Osteoblast (primary cell): ENCODE results near the gene PHKA2. TPM values are rescaled to one million over a fixed set of nuclear protein-coding genes. Genes with fewer than 3 reads are reported as not detected.

Source experiments
- DNase-seq: peaks from one replicate; pipeline ENCODE4 v3.0.0; 2011; ENCODE audit warnings: low spot score, mixed read lengths; ENCODE audit not compliant: insufficient read length; ENCODE audit errors: missing footprints
- H2AFZ ChIP-seq: 2 replicates; pipeline ENCODE4 v1.6.0; 2011; ENCODE audit warnings: mild to moderate bottlenecking, low read length
- H3K27ac ChIP-seq: 2 replicates; pipeline ENCODE4 v1.5.1; 2011; ENCODE audit warnings: mild to moderate bottlenecking, low read depth, low read length, moderate library complexity
- H3K27me3 ChIP-seq: 2 replicates; pipeline ENCODE4 v1.6.0; 2012; ENCODE audit warnings: mild to moderate bottlenecking, control low read depth, inconsistent platforms, low read length, moderate library complexity; ENCODE audit not compliant: insufficient read depth
- H3K36me3 ChIP-seq: 2 replicates; pipeline ENCODE4 v1.5.1; 2011; ENCODE audit warnings: mild to moderate bottlenecking, low read length, control low read depth, moderate library complexity; ENCODE audit not compliant: insufficient read depth
- H3K4me1 ChIP-seq: 2 replicates; pipeline ENCODE4 v1.5.1; 2011; ENCODE audit warnings: mild to moderate bottlenecking, low read length, control low read depth, moderate library complexity; ENCODE audit not compliant: insufficient read depth
- H3K4me2 ChIP-seq: 2 replicates; pipeline ENCODE4 v1.6.0; 2011; ENCODE audit warnings: mild to moderate bottlenecking, low read length; ENCODE audit not compliant: insufficient read depth
- H3K4me3 ChIP-seq: fragments of 200-600 bp; sonication (generic); 3 replicates; pipeline ENCODE4 v1.5.1; 2012; ENCODE audit warnings: mild to moderate bottlenecking, low read length, inconsistent platforms; ENCODE audit not compliant: insufficient read depth
- H3K79me2 ChIP-seq: 2 replicates; pipeline ENCODE4 v1.6.0; 2012; ENCODE audit warnings: mild to moderate bottlenecking, low read length, control low read depth, inconsistent platforms; ENCODE audit not compliant: insufficient read depth
- H3K9me3 ChIP-seq: 2 replicates; pipeline ENCODE4 v1.5.1; 2011; ENCODE audit warnings: low read depth, low read length, control low read depth
- H4K20me1 ChIP-seq: 2 replicates; pipeline ENCODE4 v1.6.0; 2012; ENCODE audit warnings: mild to moderate bottlenecking, low read length, control low read depth; ENCODE audit not compliant: insufficient read depth
- total RNA-seq: library from RNA; depleted of rRNA; stranded (reverse); fragments of >200 nt; gene quantifications from 2 replicates; pipeline ENCODE4 v1.2.3, GENCODE V29; 2012
- TF ChIP-seq, protein P1 (sequence below): IDR thresholded peaks from 2 replicates; pipeline ENCODE4 v1.5.1; 2011; ENCODE audit warnings: mild to moderate bottlenecking, low read depth, low read length, moderate library complexity; ENCODE audit errors: extremely low read depth

The PHKA2 gene
- total RNA-seq, 1 donor: 13.8 TPM

DNA sequence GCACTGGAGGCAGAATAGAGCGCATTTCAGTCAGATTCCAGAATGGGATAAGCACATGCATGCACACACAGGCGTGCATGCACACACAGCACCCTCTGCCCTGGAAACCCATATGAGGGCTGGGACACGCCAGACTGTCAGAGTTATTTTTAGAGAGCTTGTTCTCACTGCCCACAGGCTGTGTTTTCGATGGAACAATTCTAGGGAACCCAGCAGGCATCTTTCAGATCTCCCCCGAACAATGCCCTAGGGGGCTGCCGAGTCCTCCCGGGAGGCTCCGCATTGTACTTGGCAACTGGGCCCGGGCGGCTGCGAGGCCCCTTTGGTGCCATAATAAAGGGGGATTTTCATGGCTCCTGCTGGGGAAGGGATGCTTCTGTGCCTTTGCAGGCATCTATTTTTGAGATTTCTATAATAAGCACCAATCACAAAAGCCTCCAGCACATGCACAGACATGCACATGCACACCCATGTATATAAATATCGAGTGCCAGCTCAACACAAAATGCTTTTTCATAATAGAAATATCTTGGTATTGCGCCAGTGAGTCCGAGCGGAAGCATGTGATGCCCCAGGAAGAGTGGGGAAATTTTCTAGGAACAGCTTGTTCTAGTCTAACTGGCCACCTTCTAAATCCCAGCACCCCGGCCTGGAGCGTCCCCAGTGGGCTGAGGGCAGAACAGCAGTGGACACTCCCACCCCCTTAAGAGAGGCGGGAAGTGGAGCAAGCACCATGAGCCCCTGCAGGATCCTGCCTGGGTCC lies 88.5 kb downstream of the PHKA2 start:
- H3K4me2 ChIP-seq: peak overlapping the region; percentile 13
- peak; percentile 91 for DNase-seq

DNA sequence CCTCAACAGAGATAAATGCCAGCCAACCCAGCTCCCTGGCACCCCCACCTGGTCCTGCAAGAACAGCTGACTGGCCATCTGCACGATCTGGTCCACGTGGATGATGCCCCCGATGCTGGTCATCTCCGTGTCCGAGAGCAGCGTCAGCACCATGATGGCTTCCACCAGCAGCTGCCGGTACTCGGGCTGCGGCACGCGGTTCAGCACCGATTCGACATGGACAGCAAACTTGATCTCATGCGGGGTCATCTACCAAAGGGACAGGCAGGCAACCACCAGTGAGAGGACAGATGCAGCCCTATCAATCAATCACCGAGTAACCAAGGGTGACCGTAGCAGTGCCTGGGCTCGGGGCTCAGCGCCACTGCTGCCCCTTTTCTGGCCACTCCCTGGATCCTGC lies 89.8 kb downstream of the PHKA2 start:
- no peak overlapping the region for H3K4me2 ChIP-seq
- TF ChIP-seq, protein P1, sequence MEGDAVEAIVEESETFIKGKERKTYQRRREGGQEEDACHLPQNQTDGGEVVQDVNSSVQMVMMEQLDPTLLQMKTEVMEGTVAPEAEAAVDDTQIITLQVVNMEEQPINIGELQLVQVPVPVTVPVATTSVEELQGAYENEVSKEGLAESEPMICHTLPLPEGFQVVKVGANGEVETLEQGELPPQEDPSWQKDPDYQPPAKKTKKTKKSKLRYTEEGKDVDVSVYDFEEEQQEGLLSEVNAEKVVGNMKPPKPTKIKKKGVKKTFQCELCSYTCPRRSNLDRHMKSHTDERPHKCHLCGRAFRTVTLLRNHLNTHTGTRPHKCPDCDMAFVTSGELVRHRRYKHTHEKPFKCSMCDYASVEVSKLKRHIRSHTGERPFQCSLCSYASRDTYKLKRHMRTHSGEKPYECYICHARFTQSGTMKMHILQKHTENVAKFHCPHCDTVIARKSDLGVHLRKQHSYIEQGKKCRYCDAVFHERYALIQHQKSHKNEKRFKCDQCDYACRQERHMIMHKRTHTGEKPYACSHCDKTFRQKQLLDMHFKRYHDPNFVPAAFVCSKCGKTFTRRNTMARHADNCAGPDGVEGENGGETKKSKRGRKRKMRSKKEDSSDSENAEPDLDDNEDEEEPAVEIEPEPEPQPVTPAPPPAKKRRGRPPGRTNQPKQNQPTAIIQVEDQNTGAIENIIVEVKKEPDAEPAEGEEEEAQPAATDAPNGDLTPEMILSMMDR: no peak
- DNase-seq: peak; percentile 77
- peaks cover 3% of the 10 kb centered on the region for H3K36me3 ChIP-seq
- H3K4me3 ChIP-seq: no peak overlapping the region
- H4K20me1 ChIP-seq: no peaks in the 10 kb centered on the region
- no peak overlapping the region for H3K27ac ChIP-seq
- no peak overlapping the region for H2AFZ ChIP-seq
- H3K4me1 ChIP-seq: peaks cover 6% of the 10 kb centered on the region
- no peaks in the 10 kb centered on the region for H3K9me3 ChIP-seq
- H3K27me3 ChIP-seq: no peaks in the 10 kb centered on the region
- no peaks in the 10 kb centered on the region for H3K79me2 ChIP-seq

More for the DNA sequence above, 88.5 kb downstream of the PHKA2 start:
- TF ChIP-seq, protein P1: peak; percentile 40
- Histone ChIP-seq H3K4me3 (no peak overlapping the region), H2AFZ (no peak overlapping the region), H3K79me2 (no peaks in the 10 kb centered on the region), H4K20me1 (no peaks in the 10 kb centered on the region), H3K36me3 (peaks cover 3% of the 10 kb centered on the region), H3K27ac (no peak overlapping the region), H3K27me3 (no peaks in the 10 kb centered on the region), H3K9me3 (no peaks in the 10 kb centered on the region), H3K4me1 (peaks cover 6% of the 10 kb centered on the region)

- Histone ChIP-seq H3K9me3 (no peaks in the 10 kb centered on the region), H2AFZ (no peak overlapping the region), H3K27me3 (no peaks in the 10 kb centered on the region), H3K4me3 (no peak overlapping the region), H3K4me1 (peaks cover 6% of the 10 kb centered on the region), H3K79me2 (no peaks in the 10 kb centered on the region), H4K20me1 (no peaks in the 10 kb centered on the region), H3K27ac (no peak overlapping the region), H3K36me3 (peaks cover 3% of the 10 kb centered on the region), H3K4me2 (no peak overlapping the region)
- TF ChIP-seq, protein P1: no peak
- peak; percentile 18 for DNase-seq
These were observed 90.4 kb downstream of the PHKA2 start for GRCh38 chrX:18893536-18893935.

- Histone ChIP-seq H3K27me3 (no peaks in the 10 kb centered on the region), H3K27ac (no peak overlapping the region), H3K79me2 (no peaks in the 10 kb centered on the region), H4K20me1 (no peaks in the 10 kb centered on the region), H3K4me2 (no peak overlapping the region), H3K4me1 (peaks cover 6% of the 10 kb centered on the region), H3K9me3 (no peaks in the 10 kb centered on the region), H2AFZ (no peak overlapping the region), H3K36me3 (peaks cover 3% of the 10 kb centered on the region), H3K4me3 (no peak overlapping the region)
- DNase-seq: peak; percentile 72
- TF ChIP-seq, protein P1: no peak
These were observed 91.0 kb downstream of the PHKA2 start for GRCh38 chrX:18892899-18893298.
